ENCODE measurements around the gene IRGQ. TPM values are rescaled to one million over a fixed set of nuclear protein-coding genes. Genes with fewer than 3 reads are reported as not detected.

IRGQ gene
- total and polyA plus RNA-seq, 2 donors from 2014 or later, result 9.5 to 24.2 TPM

- no peak for FAIRE-seq
Observed at GRCh38 chr19:43540381-43540780, 55.6 kb downstream of the IRGQ start.

DNA sequence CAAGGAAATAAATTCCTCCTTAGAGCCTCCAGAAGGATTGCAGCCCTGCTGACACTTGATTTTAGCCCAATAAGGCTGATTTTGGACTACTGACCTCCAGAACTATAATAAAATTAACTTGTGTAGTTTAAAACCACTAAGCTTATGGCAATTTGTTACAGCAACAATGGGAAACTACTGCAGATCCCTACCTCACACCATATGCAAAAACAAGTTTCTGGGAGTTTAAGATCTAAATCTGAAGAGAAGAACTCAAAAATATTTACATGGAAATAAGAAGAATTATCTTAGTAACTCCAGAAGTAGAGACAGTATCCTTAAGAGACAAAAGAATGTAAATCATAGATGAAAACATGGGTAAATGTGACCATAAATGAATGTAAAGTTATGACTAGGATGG is 57.0 kb downstream of the IRGQ start:
- Histone ChIP-seq H3K4me1 (ENCODE audit: control insufficient read depth in 2 of 3, insufficient read depth in 2 of 3, low read depth in 1 of 3, low read length in 3 of 3) (peaks cover 0 to 7% (median 5%) of the 10 kb centered on the region in 3 donors), H3K9me3 (ENCODE audit: control insufficient read depth in 2 of 3, insufficient read depth in 1 of 3, low read length in 3 of 3) (no peaks in the 10 kb centered on the region), H3K27me3 (ENCODE audit: control insufficient read depth, insufficient read depth, low read length) (no peaks in the 10 kb centered on the region), H3K9ac (ENCODE audit: low read length in 3 of 3) (no peak overlapping the region), H3K4me3 (ENCODE audit: low read length in 3 of 3) (no peak overlapping the region), H3K36me3 (ENCODE audit: control insufficient read depth in 2 of 3, insufficient read depth in 3 of 3, low read length in 3 of 3) (peaks cover 11 to 22% (median 17%) of the 10 kb centered on the region in 3 donors), H3K27ac (ENCODE audit: low read depth in 2 of 2, low read length in 2 of 2) (no peak overlapping the region)
- intact Hi-C loops (cut with DNase I), result no loop called here
- FAIRE-seq, result no peak
- no peak for DNase-seq
- TF ChIP-seq, protein P1, sequence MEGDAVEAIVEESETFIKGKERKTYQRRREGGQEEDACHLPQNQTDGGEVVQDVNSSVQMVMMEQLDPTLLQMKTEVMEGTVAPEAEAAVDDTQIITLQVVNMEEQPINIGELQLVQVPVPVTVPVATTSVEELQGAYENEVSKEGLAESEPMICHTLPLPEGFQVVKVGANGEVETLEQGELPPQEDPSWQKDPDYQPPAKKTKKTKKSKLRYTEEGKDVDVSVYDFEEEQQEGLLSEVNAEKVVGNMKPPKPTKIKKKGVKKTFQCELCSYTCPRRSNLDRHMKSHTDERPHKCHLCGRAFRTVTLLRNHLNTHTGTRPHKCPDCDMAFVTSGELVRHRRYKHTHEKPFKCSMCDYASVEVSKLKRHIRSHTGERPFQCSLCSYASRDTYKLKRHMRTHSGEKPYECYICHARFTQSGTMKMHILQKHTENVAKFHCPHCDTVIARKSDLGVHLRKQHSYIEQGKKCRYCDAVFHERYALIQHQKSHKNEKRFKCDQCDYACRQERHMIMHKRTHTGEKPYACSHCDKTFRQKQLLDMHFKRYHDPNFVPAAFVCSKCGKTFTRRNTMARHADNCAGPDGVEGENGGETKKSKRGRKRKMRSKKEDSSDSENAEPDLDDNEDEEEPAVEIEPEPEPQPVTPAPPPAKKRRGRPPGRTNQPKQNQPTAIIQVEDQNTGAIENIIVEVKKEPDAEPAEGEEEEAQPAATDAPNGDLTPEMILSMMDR (IDR thresholded peaks at IDR 0.05; ENCODE audit: borderline replicate concordance, extremely low read depth, insufficient read depth), result no peak

More at GRCh38 chr19:43540381-43540780, 55.6 kb downstream of the IRGQ start:
- intact Hi-C loops (cut with DNase I), result no loop called here
- Histone ChIP-seq H3K27me3 (ENCODE audit: control insufficient read depth, insufficient read depth, low read length) (no peaks in the 10 kb centered on the region), H3K4me1 (ENCODE audit: control insufficient read depth in 2 of 3, insufficient read depth in 2 of 3, low read depth in 1 of 3, low read length in 3 of 3) (no peaks in the 10 kb centered on the region), H3K4me3 (ENCODE audit: low read length in 3 of 3) (no peak overlapping the region), H3K36me3 (ENCODE audit: control insufficient read depth in 2 of 3, insufficient read depth in 3 of 3, low read length in 3 of 3) (peaks cover 11 to 24% (median 20%) of the 10 kb centered on the region in 3 donors), H3K9me3 (ENCODE audit: control insufficient read depth in 2 of 3, insufficient read depth in 1 of 3, low read length in 3 of 3) (no peaks in the 10 kb centered on the region), H3K9ac (ENCODE audit: low read length in 3 of 3) (no peak overlapping the region), H3K27ac (ENCODE audit: low read depth in 2 of 2, low read length in 2 of 2) (no peak overlapping the region)
- DNase-seq, result peak in 1 of 5 donors; percentile 21
- TF ChIP-seq, protein P1 (IDR thresholded peaks at IDR 0.05; ENCODE audit: borderline replicate concordance, extremely low read depth, insufficient read depth), result no peak

- no peak overlapping the region for H3K4me3 ChIP-seq (ENCODE audit: low read length in 3 of 3)
- no peaks in the 10 kb centered on the region for H3K27me3 ChIP-seq (ENCODE audit: control insufficient read depth, insufficient read depth, low read length)
- H3K9ac ChIP-seq (ENCODE audit: low read length in 3 of 3), result peak overlapping the region in 1 of 3 donors; percentile 4
- H3K36me3 ChIP-seq (ENCODE audit: control insufficient read depth in 2 of 3, insufficient read depth in 3 of 3, low read length in 3 of 3), result peaks cover 3 to 5% (median 5%) of the 10 kb centered on the region in 3 donors
- H3K27ac ChIP-seq (ENCODE audit: low read depth in 2 of 2, low read length in 2 of 2), result peak overlapping the region; percentile 41 to 63
- DNase-seq (peak; percentile 84 to 91 (median 86)), FAIRE-seq (no peak)
- peaks cover 0 to 17% (median 13%) of the 10 kb centered on the region in 3 donors for H3K4me1 ChIP-seq (ENCODE audit: control insufficient read depth in 2 of 3, insufficient read depth in 2 of 3, low read depth in 1 of 3, low read length in 3 of 3)
- intact Hi-C loops (cut with DNase I), result no loop called here
- TF ChIP-seq, protein P1 (IDR thresholded peaks at IDR 0.05; ENCODE audit: borderline replicate concordance, extremely low read depth, insufficient read depth), result peak; percentile 49
- no peaks in the 10 kb centered on the region for H3K9me3 ChIP-seq (ENCODE audit: control insufficient read depth in 2 of 3, insufficient read depth in 1 of 3, low read length in 3 of 3)
Observed at GRCh38 chr19:43534816-43535761, 60.8 kb downstream of the IRGQ start.

Other genes with a start within 250 kb of the IRGQ start
- gene CD177, start 242.4 kb downstream of the IRGQ start, total RNA-seq, result 0.66 TPM
- gene CD177, start 242.4 kb downstream of the IRGQ start, polyA plus RNA-seq (ENCODE audit: insufficient read depth, low read depth, low replicate concordance), result 0.17 TPM
- gene TEX101, start 181.2 kb downstream of the IRGQ start, total RNA-seq, result not detected
- gene TEX101, start 181.2 kb downstream of the IRGQ start, polyA plus RNA-seq (ENCODE audit: insufficient read depth, low read depth, low replicate concordance), result not detected
- gene LYPD3, start 130.5 kb downstream of the IRGQ start, total RNA-seq, result 1.7 TPM
- gene LYPD3, start 130.5 kb downstream of the IRGQ start, polyA plus RNA-seq (ENCODE audit: insufficient read depth, low read depth, low replicate concordance), result 2.2 TPM
- 10.8 TPM for gene PHLDB3, start 91.4 kb downstream of the IRGQ start, total RNA-seq
- 8.2 TPM for gene PHLDB3, start 91.4 kb downstream of the IRGQ start, polyA plus RNA-seq (ENCODE audit: insufficient read depth, low read depth, low replicate concordance)
- gene ETHE1, start 68.9 kb downstream of the IRGQ start, total RNA-seq, result 61.3 TPM
- 81.8 TPM for gene ETHE1, start 68.9 kb downstream of the IRGQ start, polyA plus RNA-seq (ENCODE audit: insufficient read depth, low read depth, low replicate concordance)
- gene ZNF575, start 62.9 kb downstream of the IRGQ start, total RNA-seq, result 3.1 TPM
- gene ZNF575, start 62.9 kb downstream of the IRGQ start, polyA plus RNA-seq (ENCODE audit: insufficient read depth, low read depth, low replicate concordance), result 2.8 TPM
- gene XRCC1, start 20.6 kb downstream of the IRGQ start, total RNA-seq, result 24.5 TPM
- gene XRCC1, start 20.6 kb downstream of the IRGQ start, polyA plus RNA-seq (ENCODE audit: insufficient read depth, low read depth, low replicate concordance), result 19.3 TPM
- gene PINLYP, start 20.3 kb downstream of the IRGQ start, total RNA-seq, result 14.8 TPM
- gene PINLYP, start 20.3 kb downstream of the IRGQ start, polyA plus RNA-seq (ENCODE audit: insufficient read depth, low read depth, low replicate concordance), result 41.8 TPM
- 15.3 TPM for gene ZNF576, start 461 bp upstream of the IRGQ start, total RNA-seq
- 25.6 TPM for gene ZNF576, start 461 bp upstream of the IRGQ start, polyA plus RNA-seq (ENCODE audit: insufficient read depth, low read depth, low replicate concordance)
- gene SRRM5, start 16.0 kb upstream of the IRGQ start, total RNA-seq, result 0.28 TPM
- 0.22 TPM for gene SRRM5, start 16.0 kb upstream of the IRGQ start, polyA plus RNA-seq (ENCODE audit: insufficient read depth, low read depth, low replicate concordance)
- gene ZNF428, start 23.5 kb upstream of the IRGQ start, total RNA-seq, result 44.3 TPM
- gene ZNF428, start 23.5 kb upstream of the IRGQ start, polyA plus RNA-seq (ENCODE audit: insufficient read depth, low read depth, low replicate concordance), result 95.4 TPM
- 25.3 TPM for gene CADM4, start 43.7 kb upstream of the IRGQ start, total RNA-seq
- 47.0 TPM for gene CADM4, start 43.7 kb upstream of the IRGQ start, polyA plus RNA-seq (ENCODE audit: insufficient read depth, low read depth, low replicate concordance)
- gene PLAUR, start 74.0 kb upstream of the IRGQ start, total RNA-seq, result 17.0 TPM
- gene PLAUR, start 74.0 kb upstream of the IRGQ start, polyA plus RNA-seq (ENCODE audit: insufficient read depth, low read depth, low replicate concordance), result 3.9 TPM
- gene IRGC, start 119.9 kb upstream of the IRGQ start, total RNA-seq, result not detected
- gene IRGC, start 119.9 kb upstream of the IRGQ start, polyA plus RNA-seq (ENCODE audit: insufficient read depth, low read depth, low replicate concordance), result not detected
- gene SMG9, start 158.8 kb upstream of the IRGQ start, total RNA-seq, result 34.6 TPM
- 25.1 TPM for gene SMG9, start 158.8 kb upstream of the IRGQ start, polyA plus RNA-seq (ENCODE audit: insufficient read depth, low read depth, low replicate concordance)
- 6.1 TPM for gene KCNN4, start 184.8 kb upstream of the IRGQ start, total RNA-seq
- gene KCNN4, start 184.8 kb upstream of the IRGQ start, polyA plus RNA-seq (ENCODE audit: insufficient read depth, low read depth, low replicate concordance), result 0.80 TPM
- 4.2 TPM for gene LYPD5, start 206.3 kb upstream of the IRGQ start, total RNA-seq
- 1.8 TPM for gene LYPD5, start 206.3 kb upstream of the IRGQ start, polyA plus RNA-seq (ENCODE audit: insufficient read depth, low read depth, low replicate concordance)
- gene ZNF283, start 231.2 kb upstream of the IRGQ start, total RNA-seq, result 12.7 TPM
- gene ZNF283, start 231.2 kb upstream of the IRGQ start, polyA plus RNA-seq (ENCODE audit: insufficient read depth, low read depth, low replicate concordance), result 3.3 TPM

All from kidney (tissue), 14 donors.